GM19035 (cell line): ENCODE results near the gene ERVW-1.
"Not testable (repeated sequence)": the region's sequence is repeated elsewhere in the genome, so short reads cannot be mapped to it uniquely, and the experiment has no call there.

Experiments
- ATAC-seq: cut with Tn5 transposase; IDR thresholded peaks from one replicate; pipeline ENCODE4 v1.9.1; 2021; ENCODE audit not compliant: unreplicated experiment

ERVW-1 gene

DNA sequence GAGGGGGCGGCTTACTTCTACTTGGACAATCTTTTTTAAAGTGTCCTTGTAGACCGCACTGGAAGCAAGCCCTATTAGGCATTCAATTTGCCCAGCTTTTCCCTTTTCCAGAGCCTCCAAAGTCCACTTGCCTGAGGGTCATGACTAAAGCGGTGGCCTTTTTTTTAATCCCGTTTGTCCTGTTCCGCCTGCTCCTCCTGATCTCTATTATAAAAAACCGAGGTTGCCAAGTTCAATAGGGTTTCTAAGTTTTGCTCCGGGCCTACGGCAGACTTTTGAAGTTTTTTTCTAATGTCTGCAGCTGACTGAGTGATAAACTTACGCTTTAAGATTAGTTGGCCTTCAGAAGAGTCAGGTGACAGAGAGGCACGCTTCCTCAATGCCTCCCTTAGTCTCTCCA is 3.8 kb downstream of the ERVW-1 start:
- ATAC-seq, result not testable (repeated sequence)

DNA sequence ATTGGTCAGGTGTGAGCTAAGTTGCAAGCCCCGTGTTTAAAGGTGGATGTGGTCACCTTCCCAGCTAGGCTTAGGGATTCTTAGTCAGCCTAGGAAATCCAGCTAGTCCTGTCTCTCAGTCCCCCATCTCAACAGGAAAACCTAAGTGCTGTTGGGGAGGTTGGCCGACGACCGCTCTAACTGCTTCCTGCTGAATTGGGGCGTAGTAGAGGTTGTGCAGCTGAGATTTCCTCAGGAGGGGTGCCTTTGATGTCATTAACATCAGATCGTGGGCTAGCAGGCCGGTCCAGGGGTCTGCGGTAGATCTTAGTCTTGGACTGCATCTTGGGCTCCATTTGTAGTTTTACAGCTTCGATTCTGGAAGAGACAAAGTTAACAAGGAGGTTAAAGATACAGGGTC is 9.2 kb downstream of the ERVW-1 start:
- not testable (repeated sequence) for ATAC-seq

DNA sequence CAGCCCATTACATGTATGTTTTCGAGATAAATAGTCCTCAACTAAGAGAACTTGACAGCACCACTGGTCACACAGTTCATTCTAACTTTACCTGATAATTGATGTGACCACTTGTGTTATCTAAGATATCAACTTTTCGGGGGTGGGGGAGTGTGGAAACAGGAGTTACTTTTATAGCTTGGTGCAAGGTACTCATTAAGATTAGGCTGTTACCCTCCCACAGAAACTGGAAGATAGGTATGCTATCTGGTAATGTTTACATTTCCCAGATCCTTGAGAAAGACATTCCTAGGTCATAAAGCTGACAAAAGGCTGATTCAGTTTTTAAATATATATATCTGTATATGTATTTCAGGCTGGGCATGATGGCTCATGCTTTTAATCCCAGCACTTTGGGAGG is 11.1 kb downstream of the ERVW-1 start:
- no peak for ATAC-seq

DNA sequence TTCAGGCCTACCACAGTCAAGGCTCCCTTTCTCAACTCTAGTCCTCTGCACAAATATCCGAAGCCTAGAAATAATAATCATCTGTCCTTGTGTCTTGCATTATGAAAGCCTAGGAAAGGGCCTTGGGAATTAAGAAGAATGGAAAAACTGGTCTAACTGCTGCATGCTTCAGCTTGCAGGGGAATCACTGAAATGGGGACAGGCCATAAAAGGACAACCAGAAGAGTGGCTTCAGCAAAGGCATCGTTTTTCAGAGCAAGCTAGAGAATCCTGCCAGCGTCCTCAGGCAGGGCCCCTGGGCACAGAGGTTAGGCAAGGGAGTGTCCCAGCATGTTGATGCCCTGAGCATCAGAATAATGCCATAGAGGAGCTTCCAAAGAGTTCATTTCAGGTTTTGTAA is 13.2 kb downstream of the ERVW-1 start:
- ATAC-seq, result no peak

DNA sequence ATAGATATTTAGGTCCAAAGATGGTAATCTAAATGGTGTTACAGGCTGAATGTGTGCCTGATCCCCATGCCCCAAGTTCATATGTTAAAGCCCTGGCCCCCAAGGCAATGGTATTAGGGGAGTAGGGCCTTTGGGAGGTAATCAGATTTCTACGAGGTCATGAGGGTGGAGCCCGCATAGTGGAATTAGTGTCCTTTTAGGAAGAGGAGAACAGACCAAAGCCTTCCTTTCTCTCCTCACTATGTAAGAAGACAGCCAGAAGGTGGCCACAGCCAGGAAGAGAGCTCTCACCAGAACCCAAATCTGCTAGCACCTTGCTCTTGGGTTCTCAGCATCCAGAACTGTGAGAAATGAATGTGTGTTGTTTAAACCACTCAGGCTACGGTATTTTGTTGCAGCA is 15.2 kb downstream of the ERVW-1 start:
- no peak for ATAC-seq

DNA sequence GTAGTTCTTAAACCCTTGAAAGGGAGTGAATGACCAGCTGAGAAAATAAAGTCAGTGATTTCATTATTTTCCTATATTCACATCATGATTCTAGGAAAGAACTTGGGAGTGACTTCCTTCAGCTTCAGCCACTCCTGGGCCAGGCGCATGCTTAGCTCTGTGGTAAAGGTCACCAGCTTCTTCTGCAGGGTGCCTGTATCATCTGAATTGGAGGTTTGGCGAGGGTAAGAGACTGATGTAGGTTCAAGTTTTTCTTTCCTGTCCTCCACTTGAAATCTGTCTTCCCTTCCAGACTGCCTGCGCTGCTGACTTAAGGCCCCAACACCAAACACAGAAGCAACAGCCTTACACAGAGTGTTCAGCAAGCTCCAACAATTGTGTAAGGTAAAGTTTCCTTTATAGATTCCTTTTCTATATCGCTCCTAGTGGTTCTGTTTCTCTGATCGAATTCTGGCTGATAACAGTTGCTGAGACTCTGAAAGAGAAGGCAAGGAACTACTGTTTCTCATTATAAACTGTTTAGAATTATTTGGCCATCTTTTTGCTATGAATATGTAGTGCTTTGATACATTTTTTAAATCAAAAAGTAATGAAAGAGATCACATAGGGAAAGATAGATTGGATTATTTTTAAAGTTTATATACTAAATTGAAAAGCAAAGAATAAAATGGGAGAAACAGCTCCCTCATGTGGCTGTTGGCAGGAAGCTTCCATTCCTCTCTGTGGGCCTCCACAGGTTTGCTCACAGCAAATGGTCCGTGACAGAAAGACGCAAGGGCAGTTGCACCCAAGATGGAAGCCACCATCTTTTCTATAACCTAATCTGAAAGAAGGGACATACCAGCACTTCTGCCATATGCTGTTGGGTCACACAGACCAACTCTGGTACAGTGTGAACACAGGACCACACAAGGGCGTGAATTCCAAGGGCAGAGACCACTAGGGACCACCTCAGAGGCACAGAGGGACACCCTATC is 16.4 kb downstream of the ERVW-1 start:
- peak; percentile 69 for ATAC-seq

DNA sequence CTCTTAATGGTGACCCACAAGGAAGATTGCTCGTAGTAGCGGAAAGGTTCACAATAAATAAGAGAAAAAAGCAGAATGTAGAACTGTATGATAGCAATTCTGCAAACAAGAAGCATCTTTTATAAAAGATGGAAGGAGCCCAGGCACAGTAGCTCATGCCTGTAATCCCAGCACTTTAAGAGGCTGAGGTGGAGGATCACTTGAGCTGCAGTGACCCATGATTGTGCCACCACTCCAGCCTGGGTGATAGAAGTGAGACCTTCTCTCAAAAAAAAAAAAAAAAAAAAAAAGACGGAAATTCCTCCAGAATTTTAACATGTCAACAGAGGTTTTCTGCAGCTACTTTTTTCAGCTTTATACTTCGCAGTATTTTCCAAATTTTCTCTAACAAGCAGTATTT is 17.2 kb downstream of the ERVW-1 start:
- ATAC-seq, result no peak

DNA sequence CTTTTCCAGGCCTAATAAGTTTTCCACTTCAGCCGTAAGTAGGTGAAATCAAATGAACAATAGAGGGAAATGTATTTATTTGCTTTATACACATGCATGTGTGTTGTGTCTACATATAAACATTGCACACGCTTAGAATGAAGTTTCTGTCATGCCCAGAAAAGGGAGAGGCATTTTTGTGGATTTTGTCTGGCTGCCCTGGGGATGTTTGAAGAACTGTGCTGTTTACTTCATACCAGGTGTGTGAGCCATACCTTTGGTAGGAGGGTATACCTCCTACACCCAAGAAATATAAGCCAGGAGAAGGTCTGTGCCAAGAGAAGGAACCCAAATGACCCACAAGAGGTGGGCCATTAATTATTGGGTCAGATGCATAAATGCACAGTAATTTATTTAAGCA is 17.6 kb downstream of the ERVW-1 start:
- ATAC-seq, result no peak

DNA sequence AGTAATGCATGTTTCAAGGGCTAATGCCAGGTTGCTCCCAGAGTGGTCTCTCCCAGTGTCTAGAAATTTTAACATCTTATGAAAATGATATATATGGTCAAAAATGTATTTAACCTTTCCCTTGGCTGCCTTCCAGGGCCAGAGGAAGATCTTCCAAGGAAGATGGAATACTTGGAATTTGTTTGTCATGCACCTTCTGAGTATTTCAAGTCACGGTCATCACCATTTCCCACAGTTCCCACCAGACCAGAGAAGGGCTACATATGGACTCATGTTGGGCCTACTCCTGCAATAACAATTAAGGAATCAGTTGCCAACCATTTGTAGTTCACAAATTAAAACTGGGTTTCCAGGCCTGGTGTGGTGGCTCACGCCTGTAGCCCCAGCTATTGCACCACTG is 21.5 kb downstream of the ERVW-1 start:
- ATAC-seq, result no peak

DNA sequence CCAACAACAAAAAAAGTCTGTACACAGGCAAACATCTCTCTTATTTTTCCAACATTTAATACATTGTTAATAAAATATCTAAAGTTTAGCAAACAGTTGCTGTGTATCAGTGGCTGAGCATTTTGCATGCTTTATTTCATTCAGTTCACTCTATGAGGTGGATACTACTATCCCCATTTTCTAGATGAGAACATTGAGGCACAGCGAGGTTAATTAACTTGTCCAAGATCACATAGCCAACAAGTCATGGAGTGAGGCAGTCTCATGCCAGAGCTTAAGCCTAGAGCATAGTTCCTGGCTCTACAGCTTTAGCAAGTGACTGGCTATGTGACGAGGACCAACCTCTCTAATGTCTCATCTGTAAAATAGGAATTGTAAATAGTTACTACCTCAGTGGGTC is 26.1 kb downstream of the ERVW-1 start:
- no peak for ATAC-seq

DNA sequence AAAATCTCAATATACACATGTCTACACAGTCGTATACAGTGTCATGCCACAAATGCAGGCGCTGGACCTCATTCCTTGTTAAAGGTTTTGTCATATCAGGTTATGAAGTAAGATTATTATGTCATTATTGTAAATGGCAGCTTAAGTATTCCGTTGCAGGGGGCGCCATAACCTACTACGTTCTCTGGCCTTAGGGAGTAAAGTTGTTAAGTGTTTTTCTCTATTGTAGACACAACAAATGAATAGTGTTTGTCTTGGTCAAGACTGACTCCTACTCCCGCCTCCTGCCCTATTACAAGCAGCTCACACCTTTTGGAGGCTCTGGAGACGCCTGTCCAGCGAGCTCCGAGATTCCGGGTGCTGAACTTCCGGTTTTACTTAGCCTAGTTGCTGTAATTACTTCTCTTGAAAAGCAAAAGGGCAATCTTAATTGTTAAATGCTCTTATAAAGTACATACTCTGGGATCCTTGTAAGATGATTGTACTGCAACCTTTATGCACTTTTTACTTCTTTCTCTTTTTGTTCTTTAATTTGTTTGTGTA is 29.5 kb downstream of the ERVW-1 start:
- ATAC-seq, result peak; percentile 45

DNA sequence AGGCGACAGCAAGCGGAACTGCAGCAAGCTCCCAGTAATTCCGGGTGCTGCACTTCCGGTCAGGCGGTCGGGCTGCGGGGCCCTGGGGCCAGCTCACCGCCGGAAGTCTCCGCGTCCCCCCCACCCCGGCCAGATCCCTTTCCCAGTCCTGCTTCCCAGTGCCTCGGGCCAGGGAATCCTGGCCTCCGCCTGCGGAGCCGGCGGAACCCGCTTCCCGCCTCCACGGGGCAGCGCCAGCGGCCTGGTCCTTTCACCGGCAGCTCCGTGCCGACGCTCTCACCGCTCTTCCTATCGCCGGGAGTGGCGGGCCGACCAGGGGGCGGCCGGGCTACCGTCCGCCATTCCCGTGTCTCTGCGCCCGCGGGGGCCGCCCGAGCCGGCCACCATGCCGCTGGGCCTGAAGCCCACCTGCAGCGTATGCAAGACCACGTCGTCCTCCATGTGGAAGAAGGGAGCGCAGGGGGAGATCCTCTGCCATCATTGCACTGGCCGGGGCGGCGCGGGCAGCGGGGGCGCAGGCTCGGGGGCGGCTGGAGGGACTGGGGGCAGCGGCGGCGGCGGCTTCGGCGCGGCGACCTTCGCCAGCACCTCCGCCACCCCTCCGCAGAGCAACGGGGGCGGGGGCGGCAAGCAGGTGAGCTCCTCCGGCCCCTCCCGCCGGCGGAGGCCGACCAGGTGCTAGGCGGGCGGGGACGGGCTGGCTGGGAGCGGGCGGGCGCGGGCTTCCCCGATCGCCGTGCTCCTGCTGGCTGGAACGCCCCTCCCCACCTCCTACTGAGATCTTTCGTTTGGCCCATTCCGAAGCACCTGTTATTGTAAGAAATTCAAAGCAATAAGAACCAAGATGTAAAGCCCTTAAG is 30.2 kb downstream of the ERVW-1 start, which contains the start of gene GATAD1:
Gene GATAD1, plus strand, starts transcription at position 138 of the 860 bp plus-strand sequence. Its CDS starts 248 bp downstream, at position 386.
- ATAC-seq, result peak; percentile 86

DNA sequence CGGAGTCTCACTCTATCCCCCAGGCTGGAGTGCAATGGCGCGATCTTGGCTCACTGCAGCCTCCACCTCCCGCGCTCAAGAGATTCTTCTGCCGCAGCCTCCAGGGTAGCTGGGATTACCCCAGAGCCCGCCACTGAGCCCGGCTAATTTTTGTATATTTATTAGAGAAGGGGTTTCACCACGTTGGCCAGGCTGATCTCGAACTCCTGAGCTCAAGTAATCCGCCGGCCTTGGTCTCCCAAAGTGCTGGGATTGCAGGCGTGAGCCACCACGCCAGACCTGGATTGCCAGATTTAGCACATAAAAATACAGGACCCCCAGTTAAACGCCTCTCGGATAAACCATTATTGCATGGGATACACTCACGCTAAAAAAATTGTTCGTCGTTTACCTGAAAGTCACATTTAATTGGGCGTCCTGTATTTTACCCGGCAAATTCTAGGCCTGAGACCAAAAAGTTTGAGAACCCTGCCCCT is 30.8 kb downstream of the ERVW-1 start:
- no peak for ATAC-seq

DNA sequence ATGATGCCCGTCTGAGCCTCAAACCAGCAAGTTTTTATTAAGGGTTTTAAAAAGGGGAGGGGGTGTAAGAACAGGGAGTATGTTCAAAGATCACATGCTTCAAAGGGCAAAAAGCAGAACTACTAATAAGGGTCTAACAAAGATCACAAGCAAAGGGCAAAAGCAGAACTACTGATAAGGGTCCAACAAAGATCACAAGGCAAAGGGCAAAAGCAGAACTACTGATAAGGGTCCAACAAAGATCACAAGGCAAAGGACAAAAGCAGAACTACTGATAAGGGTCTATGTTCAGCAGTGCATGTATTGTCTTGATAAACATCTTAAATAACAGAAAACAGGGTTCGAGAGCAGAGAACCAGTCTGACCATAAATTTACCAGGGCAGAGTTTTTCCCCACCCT is 35.0 kb downstream of the ERVW-1 start:
- not testable (repeated sequence) for ATAC-seq

DNA sequence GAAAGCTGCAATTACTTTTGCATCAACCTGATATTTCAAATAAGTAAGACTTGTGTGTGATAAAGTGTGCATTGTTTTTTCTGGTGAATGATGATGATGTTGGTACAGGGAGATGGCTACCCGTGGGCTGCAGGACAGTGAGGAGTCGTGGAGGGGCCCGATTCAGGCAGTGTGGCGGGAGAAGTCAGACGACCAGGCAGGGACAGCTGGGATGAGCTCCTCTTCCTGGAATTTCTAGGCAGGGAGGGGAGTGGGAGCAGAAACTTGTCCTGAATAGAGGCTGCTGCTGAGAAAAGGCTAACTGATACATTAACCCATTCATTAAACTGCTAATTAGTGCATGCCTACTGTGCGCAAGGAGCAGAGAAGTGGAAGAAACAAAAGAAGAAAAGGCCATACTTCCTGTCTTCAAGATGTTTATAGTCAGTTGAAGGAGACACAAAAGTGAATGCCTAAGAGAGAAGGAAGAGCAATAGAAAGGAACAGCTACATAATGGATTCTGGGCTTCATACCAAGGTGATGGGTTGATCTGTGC is 39.7 kb downstream of the ERVW-1 start:
- no peak for ATAC-seq

DNA sequence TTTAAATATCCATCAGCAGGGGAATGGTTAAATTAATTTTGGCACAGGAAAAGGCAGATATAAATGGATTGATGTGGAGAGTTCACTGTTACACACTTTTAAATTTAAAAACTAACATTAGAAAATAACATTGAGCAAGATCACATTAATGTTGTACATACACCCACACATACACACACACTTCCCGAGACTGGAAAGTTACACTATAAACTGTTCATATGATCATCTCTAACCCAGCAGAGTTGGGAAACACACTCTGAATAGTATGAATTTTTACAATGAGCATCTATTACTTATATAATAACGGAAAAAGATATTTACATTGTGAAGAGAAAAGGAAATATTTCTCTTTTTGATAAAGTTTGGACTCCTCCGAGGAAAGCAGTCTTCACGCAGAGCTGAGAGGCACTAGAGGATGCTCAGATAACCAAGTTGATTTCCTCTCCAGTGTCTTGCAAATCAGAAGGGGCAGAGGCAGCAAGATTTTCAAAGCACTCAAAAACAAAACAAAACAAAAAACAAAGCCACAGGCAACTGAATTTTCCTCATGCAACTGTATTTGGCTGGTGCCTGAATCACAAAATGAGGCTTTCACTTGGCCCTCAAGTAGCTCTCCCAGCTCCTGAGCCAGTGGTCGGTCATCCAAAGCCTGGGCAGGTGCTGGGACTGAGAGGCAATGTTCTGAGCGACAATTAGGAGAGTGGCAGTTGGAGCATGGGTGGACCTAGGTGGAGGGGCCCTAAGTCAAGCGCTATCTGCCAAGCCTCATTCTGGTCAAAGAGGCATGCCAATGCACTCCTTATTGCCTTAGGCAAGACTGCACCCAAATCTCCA is 40.9 kb downstream of the ERVW-1 start:
- ATAC-seq, result no peak

DNA sequence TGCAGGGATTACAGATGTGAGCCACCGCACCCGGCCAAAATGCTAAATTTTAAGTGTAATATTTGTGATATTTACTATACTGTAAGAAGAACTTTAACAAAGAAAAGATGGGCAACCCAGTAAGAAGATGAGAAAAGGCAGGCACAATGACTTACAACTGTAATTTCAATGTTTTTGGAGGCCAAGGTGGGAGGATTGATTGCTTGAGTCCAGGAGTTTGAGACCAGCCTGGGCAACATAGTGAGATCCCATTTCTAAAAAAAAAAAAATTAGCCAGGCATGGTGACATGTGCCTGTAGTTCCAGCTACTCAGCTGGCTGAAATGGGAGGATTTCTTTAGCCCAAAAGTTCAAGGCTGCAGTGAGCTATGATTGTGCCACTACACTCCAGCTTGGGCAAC is 42.2 kb downstream of the ERVW-1 start:
- no peak for ATAC-seq

DNA sequence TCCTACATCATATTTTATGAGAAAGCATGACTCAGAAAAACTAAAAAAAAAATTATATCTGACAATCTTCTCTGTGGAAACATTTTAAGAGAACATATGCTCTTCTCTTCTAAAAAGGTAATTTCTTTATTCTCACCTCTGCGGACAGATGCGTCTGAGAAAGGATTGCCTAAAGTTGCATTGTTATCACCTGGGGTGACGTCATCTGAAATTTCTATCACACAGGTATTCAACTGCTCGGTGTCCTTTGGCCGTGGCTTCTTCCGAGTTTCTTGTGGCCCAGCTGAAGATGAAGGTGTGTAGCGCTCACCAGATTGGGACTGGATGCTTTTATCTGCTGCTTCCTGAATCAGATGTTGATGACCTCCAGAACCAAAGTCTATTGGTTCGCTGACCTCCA is 44.7 kb downstream of the ERVW-1 start:
- ATAC-seq, result no peak

DNA sequence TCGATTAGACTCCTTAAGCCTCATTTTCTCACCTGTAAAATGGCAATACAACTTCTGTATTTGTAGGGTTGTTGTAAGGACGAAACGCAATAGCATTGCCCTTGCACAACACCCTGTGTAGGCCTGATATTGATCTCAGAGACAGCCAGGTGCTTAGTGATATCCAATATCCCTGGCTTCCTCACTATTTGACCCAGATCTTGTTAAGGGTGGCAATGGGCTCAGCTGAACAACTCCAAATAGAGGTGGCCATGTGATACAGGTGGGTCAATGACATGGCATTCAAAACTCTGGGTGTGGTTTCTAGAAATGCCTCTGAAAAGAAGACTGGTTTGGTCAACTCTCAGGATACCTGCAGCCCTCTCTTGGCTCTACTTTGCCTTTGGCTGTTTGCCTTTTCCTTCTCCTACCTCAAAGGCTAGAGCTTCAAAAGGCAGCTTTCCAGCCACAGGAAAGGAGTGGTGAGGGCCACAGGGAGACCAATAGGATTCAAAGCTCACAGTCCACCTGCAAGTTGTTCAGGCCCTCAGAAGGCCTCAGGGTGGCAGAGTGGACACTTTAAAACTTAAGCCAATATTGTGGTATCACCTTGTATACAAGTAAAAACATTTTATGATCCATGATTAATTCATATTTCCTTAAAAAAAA is 45.3 kb downstream of the ERVW-1 start:
- no peak for ATAC-seq

DNA sequence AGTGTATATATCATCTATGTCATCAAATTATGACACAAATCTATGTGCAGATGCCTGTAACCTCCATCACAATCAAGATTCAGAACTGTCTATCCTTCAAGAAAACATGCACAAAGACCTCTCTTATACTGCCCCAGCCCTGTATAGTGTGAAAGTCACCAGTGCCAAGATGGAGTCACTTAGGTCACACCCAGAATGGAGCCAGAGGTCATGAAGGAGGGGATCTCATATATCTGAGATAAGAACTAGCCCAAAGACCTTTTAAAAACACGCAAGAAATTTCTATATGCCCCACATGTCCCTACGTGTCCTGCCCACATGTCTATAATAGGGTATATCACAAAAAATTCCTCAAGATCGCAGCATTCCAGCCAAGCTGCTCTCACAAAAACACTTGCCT is 50.6 kb downstream of the ERVW-1 start:
- no peak for ATAC-seq
